HG03064 (cell line): Measurements from ENCODE around the gene KCNJ4.
"Not testable (repeated sequence)": the region's sequence is repeated elsewhere in the genome, so short reads cannot be mapped to it uniquely, and the experiment has no call there.

ENCODE experiments used
- ATAC-seq: cut with Tn5 transposase; IDR thresholded peaks from one replicate; pipeline ENCODE4 v1.9.1; 2021; ENCODE audit warnings: low read depth; ENCODE audit not compliant: unreplicated experiment

KCNJ4 gene

GRCh38 chr22:38474003-38474607, 19.1 kb upstream of the KCNJ4 start:
- ATAC-seq: no peak

- ATAC-seq: no peak
Measured at GRCh38 chr22:38471237-38471636, 16.2 kb upstream of the KCNJ4 start.

GRCh38 chr22:38470179-38470578, 15.2 kb upstream of the KCNJ4 start:
- ATAC-seq: not testable (repeated sequence)

- ATAC-seq: no peak
Measured at GRCh38 chr22:38469306-38469781, 14.3 kb upstream of the KCNJ4 start.

- ATAC-seq: no peak
Measured at GRCh38 chr22:38468443-38469305, 13.7 kb upstream of the KCNJ4 start.

- ATAC-seq: no peak
Measured at GRCh38 chr22:38467904-38468442, 13.0 kb upstream of the KCNJ4 start, which contains the start of gene KDELR3. Gene KDELR3 (plus strand): TSS chr22:38468096. CDS start chr22:38468234, 138 bp downstream.

GRCh38 chr22:38467438-38467903, 12.5 kb upstream of the KCNJ4 start:
- no peak for ATAC-seq

GRCh38 chr22:38465673-38466490, 10.9 kb upstream of the KCNJ4 start:
- ATAC-seq: no peak

GRCh38 chr22:38464992-38465672, 10.1 kb upstream of the KCNJ4 start:
- no peak for ATAC-seq

GRCh38 chr22:38462960-38463784, 8.2 kb upstream of the KCNJ4 start:
- no peak for ATAC-seq

- ATAC-seq: no peak
Measured at GRCh38 chr22:38461414-38462081, 6.5 kb upstream of the KCNJ4 start.

- ATAC-seq: no peak
Measured at GRCh38 chr22:38461057-38461413, 6.0 kb upstream of the KCNJ4 start.

- no peak for ATAC-seq
Measured at GRCh38 chr22:38460426-38460840, 5.4 kb upstream of the KCNJ4 start.

GRCh38 chr22:38456841-38457699, 2.1 kb upstream of the KCNJ4 start:
- ATAC-seq: no peak

GRCh38 chr22:38456272-38456835, 1.4 kb upstream of the KCNJ4 start:
- ATAC-seq: no peak

GRCh38 chr22:38455530-38456271, 702 bp upstream of the KCNJ4 start:
- ATAC-seq: no peak
